OCI-LY3 (cell line): ENCODE data around the gene TMED1.
A peak's percentile ranks its signal among the peaks of the same experiment; 100 is the strongest.

Source experiments
- EZH2phosphoT487 ChIP-seq: fragments of 200-600 bp; shearing (Covaris generic); IDR thresholded peaks from 2 replicates; pipeline ENCODE4 v1.6.1; 2018; ENCODE audit warnings: antibody characterized with exemption, mixed run types, low read depth
- TF ChIP-seq, protein P1 (sequence below): fragments of 200-600, 300-600 bp; sonication (generic); IDR thresholded peaks from 2 replicates; pipeline ENCODE4 v1.5.1; 2014; ENCODE audit warnings: antibody characterized with exemption, low read length, low read depth

GRCh38 chr19:10820173-10820572 lies 15.8 kb downstream of the TMED1 start:
- TF ChIP-seq, protein P1, sequence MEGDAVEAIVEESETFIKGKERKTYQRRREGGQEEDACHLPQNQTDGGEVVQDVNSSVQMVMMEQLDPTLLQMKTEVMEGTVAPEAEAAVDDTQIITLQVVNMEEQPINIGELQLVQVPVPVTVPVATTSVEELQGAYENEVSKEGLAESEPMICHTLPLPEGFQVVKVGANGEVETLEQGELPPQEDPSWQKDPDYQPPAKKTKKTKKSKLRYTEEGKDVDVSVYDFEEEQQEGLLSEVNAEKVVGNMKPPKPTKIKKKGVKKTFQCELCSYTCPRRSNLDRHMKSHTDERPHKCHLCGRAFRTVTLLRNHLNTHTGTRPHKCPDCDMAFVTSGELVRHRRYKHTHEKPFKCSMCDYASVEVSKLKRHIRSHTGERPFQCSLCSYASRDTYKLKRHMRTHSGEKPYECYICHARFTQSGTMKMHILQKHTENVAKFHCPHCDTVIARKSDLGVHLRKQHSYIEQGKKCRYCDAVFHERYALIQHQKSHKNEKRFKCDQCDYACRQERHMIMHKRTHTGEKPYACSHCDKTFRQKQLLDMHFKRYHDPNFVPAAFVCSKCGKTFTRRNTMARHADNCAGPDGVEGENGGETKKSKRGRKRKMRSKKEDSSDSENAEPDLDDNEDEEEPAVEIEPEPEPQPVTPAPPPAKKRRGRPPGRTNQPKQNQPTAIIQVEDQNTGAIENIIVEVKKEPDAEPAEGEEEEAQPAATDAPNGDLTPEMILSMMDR: peak; percentile 41
- no peak for TF ChIP-seq EZH2phosphoT487
